NCI-H2029 treated with DMSO at 0.1 percent for 48 hours (cell line): ENCODE measurements around the gene CSMD2.
"Not testable (repeated sequence)": the region's sequence is repeated elsewhere in the genome, so short reads cannot be mapped to it uniquely, and the experiment has no call there.

Experiments used
- DNase-seq: peaks from one replicate; lab custom pipeline; 2025; lab: John Stamatoyannopoulos, UW

The CSMD2 gene

DNA sequence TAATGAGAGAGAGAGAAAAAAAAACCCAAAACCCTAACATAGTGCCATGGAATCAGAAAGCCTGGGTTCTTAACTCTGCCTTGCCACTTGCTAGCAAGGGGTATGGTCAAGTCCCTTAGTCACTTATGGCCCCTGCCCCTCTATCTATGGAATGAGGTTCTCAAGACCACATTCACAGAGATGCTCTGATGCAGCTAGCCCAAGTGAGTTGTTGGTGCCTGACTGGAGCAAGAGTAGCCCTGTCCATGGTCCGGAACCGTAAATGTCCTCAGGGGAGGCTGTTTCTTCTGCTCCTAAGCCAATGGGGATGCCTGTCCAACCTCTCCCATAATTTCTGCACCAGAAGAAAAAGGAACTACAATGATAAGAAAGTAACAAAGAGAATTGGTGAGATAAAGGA lies 56.8 kb downstream of the CSMD2 start:
- no peak for DNase-seq

DNA sequence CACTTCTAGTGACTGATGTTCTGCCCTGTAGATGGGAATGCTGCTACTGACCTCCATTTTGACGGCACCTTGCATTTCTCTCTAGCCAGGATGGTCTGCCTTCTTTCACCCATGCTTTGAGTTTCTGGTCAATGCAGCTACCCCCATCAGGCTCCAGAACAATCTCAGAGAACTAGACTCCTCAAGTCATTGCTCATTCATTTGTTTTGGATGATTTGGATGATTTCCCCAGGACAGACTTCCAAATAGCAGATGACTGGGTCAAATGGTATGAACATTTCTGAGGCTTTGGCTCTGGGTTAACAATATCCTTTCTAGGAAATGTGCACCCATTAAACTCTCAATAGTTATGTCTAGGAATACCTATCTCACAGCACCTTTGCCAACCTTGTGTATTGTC lies 63.9 kb downstream of the CSMD2 start:
- no peak for DNase-seq

DNA sequence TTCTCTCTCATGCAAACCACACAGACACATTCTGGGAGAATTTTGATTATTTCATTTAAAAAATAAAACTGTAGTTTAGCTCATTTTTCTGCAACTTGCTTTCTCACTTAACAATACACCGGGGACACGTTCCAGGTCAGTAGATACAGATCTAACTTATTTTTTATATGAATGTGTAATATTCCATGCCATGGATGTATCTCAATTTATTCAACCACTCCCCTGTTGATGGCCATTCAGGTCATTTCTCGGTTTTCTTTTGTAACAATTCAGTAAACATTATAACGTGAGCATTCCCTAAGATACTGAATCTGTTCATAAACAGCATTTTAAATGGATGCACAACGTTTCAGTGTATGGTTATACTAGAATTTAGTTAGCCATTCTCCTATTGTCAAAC lies 64.7 kb downstream of the CSMD2 start:
- no peak for DNase-seq

- DNase-seq = not testable (repeated sequence)
These were observed 72.6 kb downstream of the CSMD2 start for GRCh38 chr1:34092399-34092798.

DNA sequence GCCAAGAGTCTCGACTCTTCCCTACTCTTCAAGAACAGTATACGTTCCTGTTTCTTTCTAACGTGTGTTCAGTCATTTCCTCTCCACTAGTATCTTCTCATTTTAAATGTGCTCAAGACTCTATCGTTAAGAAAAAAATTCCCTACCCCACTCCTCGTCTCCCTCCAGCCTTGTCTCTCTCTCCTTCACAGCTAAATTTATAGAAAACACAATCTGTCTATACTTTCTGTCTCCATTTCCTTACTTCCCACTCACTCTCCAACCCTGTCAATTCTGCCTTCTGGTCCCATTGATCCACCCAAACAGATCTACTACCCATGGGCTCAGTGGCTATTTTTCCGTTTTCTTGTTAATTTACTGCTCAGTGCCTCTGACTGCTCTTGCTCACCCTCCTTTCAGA lies 75.3 kb downstream of the CSMD2 start:
- DNase-seq = no peak

GRCh38 chr1:34087986-34088385 lies 77.0 kb downstream of the CSMD2 start:
- DNase-seq = no peak

GRCh38 chr1:34086561-34086960 lies 78.5 kb downstream of the CSMD2 start:
- no peak for DNase-seq

DNA sequence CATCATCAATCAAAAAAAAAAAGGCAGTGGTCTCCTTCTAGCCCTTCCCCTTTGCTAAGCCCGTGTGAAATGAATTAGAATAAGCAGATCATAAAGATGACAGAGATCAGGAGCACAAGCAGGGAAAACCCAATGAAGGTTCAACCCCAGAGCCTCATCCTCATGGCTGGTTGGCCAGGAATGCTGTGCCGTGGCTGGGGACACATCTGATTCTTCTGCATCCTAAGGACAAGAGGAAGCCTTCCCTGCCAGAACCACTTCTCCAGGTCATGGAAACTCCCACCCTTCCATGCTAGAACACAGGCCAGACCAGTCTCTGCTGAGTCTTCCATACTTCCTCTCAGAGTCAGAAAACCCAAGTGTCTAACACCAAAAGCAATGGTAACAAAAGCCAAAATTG lies 81.1 kb downstream of the CSMD2 start:
- DNase-seq = no peak

GRCh38 chr1:34082085-34082670 lies 82.9 kb downstream of the CSMD2 start:
- DNase-seq = not testable (repeated sequence)

GRCh38 chr1:34078383-34078782 lies 86.6 kb downstream of the CSMD2 start:
- no peak for DNase-seq

GRCh38 chr1:34075576-34075975 lies 89.5 kb downstream of the CSMD2 start:
- no peak for DNase-seq

- no peak for DNase-seq
These were observed 91.9 kb downstream of the CSMD2 start for GRCh38 chr1:34073028-34073695.

DNA sequence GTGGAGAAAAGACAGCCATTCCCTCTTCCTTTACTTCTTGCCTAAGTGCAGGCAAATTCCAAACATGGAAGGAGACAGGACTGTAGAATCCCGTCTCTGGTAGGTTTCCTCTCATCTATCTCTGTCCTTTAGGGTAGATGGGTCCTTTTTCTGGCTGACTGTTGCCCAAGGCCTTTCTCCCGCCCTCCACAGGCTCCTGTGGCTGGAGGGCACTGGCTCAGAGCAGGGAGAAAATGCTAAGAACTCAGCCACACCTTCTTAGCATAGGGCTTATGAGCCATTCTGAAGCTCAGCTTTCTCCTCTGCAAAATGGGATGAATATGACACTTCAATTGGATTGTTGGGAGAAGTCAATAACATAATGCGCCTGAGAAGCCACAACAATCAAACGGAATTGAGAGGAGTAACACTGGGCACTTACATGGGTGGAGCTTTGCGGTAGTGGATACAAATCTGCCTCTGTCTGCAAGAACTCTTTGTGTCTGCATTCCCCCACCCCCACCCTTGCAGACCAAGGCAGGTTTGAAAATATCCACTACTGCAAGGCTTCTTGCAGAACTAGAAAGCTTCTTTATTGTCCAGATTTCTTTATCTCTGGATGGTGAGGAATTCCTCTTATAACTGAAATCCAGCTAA lies 94.7 kb downstream of the CSMD2 start:
- no peak for DNase-seq

- no peak for DNase-seq
These were observed 97.9 kb downstream of the CSMD2 start for GRCh38 chr1:34066981-34067603.

DNA sequence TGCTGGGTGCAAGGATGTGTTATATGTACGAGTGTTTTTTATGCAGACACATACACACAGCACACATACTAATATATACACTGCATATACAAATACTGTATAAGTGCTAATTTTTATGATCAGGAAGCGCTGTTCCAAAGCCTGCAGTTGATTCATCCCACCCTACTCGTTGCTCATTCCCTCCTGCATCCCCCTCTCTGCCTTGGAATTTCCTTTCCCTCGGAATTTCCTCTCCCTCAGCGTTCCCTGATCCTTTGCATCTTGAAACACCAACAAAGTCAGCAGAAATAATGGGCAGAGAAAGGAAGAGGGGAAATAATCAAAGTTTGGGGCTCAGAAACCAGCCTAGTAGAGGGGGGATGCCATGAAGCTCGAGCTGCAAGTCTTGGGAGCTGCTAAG lies 98.9 kb downstream of the CSMD2 start:
- no peak for DNase-seq

DNA sequence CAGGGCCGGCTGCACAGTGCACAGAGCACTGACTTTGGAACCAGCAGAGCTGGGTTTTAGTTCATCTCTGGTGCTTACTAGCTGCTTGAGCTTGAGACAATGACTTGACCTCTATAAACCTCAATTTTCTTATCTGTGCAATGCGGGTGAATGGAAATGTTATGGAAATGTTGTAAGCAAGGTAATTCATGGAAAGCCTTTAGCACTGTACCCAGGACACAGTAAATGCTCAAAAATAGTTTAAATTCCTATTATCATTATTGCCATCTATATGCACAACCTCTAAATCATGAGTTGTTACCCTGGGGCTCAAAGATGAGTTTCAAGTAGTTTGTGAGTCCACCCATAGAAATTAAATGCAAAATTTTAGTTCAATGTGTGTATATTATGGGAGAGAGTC lies 99.5 kb downstream of the CSMD2 start:
- no peak for DNase-seq

- no peak for DNase-seq
These were observed 104.1 kb downstream of the CSMD2 start for GRCh38 chr1:34060901-34061415.

DNA sequence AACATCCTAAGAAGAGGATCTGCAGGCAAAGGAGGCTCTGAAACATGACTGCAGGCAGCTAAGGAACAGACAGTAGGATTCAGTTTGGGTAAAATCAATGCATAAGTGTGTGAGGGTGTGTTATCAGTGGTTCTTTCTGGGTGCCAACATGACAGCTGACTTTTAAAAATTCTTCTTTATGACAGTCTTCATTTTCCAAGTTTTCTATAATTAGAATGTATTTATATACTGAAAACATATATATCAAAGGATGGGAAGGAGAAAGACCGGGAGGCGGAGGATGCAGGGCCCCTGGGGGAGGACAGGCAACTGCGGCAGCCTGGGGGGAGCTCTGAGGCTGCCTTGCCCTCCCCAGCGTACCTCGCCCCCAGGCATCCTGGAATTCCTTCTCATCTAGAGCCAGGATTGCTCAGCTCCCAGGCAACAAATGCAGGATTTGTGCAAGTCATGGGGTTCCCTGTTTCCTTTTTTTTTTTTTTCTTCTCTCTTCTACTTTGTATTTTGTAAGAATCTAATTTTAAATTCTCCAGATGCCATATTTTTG lies 104.8 kb downstream of the CSMD2 start:
- no peak for DNase-seq

- DNase-seq = no peak
These were observed 107.5 kb downstream of the CSMD2 start for GRCh38 chr1:34057347-34058130.

DNA sequence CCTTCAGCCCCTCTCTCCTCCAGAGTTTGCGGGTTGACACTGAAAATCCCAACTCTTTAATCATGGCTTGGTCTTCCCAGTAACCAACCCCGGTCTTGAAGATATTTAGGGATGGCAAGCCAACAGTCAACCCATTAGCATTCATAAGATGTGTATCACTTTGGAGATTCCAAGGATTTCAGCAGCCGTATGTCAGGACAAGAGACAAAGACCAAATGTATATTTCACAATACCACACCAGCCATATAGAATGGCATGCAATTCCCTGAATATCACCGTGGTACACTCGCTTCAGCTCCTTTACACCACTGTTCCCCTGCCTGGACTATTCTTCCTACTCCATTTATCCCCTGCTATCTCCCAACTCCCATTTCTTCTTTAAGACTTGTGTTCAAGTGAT lies 109.2 kb downstream of the CSMD2 start:
- DNase-seq = no peak

DNA sequence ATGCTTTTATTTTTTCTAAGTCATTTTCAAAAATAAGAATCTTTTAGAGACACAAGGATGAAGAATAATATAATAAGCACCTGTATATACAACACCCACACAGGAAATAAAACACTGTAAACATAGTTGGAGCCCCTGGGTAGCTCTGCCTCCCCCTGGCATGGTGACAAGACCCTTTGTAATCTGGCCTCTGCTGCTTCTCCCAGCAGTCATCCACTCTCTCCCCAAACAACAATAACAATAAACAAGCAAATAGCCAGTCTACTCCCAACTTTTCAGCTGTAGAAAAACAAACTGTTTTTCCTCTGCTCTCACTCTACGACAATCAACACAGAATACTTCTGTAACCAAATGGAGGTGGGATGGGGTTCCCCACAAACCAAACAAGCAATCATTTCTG lies 110.1 kb downstream of the CSMD2 start:
- no peak for DNase-seq

DNA sequence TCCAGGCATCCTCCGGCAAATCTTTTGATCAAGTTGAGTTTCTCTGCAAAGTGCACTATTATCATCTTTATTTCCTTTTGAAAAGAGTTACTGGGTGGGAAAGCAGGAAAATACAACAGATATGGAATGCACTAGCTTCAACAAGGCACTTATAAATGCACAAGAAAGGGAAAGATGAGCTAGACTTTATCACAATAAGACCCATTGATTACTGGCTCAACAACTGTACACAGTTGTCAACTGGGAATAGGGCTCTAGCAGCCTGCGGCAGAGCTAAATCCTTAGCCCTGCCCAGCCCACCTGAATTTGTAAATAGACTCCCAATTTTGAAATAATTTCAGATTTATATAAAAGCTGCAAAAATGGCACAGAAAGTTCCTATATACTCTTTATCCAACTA lies 111.4 kb downstream of the CSMD2 start:
- no peak for DNase-seq
